ENCODE measurements around the gene TLL2.

Gene TLL2

DNA sequence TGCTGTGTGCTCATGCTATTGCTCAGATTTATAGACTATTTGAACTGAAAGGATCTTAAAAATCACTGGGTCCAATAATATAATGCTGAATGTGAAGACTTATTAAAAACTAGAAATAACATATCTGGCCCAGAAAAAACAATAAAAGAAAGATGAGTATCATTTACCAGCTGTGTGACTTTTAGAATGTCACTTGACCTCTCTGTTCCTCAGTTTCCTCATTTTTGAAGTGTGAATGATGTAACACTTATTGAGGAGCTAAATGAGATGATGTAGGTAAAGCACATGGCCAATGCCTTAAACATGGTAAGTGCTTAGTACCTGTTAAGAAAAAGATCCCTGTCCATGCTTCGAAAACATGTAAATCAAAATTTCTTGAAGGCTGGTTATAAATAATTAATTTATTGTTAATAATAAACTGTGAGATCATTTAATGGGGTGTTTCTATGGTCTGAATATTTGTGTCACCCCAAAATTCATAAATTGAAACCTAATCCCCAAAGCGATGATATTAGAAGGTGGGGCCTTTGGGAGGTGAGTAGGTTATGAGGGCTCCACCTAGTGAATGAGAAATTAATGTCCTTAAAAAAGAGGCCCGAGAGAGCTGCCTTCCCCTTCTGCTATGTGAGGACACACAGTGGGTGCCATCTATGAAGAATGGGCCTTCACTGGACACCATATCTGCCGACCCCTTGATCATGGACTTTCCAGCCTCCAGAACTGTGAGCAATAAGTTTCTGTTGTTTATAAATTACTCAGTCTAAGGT, 196.5 kb downstream of the TLL2 start:
- no peak overlapping the region for H3K9ac ChIP-seq (ENCODE audit: low read length)
- no peak overlapping the region for H2AFZ ChIP-seq (ENCODE audit: low read depth, low read length)
- H4K8ac ChIP-seq (ENCODE audit: low read length), result no peak overlapping the region
- H2BK15ac ChIP-seq (ENCODE audit: low read depth, poor library complexity, severe bottlenecking), result no peak overlapping the region
- H3K4ac ChIP-seq (ENCODE audit: low read depth in 1 of 2, low read length in 2 of 2), result no peak overlapping the region
- H3K27ac ChIP-seq (ENCODE audit: low read length, poor library complexity, severe bottlenecking), result no peak overlapping the region
- H4K91ac ChIP-seq (ENCODE audit: low read length), result no peak overlapping the region
- H3K4me2 ChIP-seq (ENCODE audit: low read length, poor library complexity, severe bottlenecking), result no peak overlapping the region
- H2AK5ac ChIP-seq (ENCODE audit: low read length, severe bottlenecking), result no peak overlapping the region
- H3K14ac ChIP-seq (ENCODE audit: low read length in 2 of 2), result no peak overlapping the region
- no peaks in the 10 kb centered on the region for H3K79me1 ChIP-seq (replicated peaks; ENCODE audit: low read length, poor library complexity, severe bottlenecking)
- no peak overlapping the region for H3K23ac ChIP-seq (ENCODE audit: low read length in 2 of 2)
- no peak overlapping the region for H2BK120ac ChIP-seq (ENCODE audit: low read depth, low read length)
- no peak overlapping the region for H3K4me3 ChIP-seq (ENCODE audit: insufficient read depth in 1 of 2, low read depth in 1 of 2, low read length in 2 of 2)
- H2BK12ac ChIP-seq (ENCODE audit: low read length in 2 of 2), result no peak overlapping the region
- no peak for DNase-seq
- H3K27me3 ChIP-seq (ENCODE audit: control insufficient read depth in 1 of 2, insufficient read depth in 1 of 2, low read length in 2 of 2), result peaks cover 0 to 10% of the 10 kb centered on the region in 2 experiments
- H3K36me3 ChIP-seq (ENCODE audit: control insufficient read depth in 1 of 2, insufficient read depth in 2 of 2, low read depth in 1 of 2, low read length in 2 of 2), result no peaks in the 10 kb centered on the region
- no peak overlapping the region for H3K18ac ChIP-seq (ENCODE audit: low read depth in 1 of 2, low read length in 2 of 2)
- no peak overlapping the region for H2BK5ac ChIP-seq (ENCODE audit: low read depth, low read length, poor library complexity, severe bottlenecking)
- no peaks in the 10 kb centered on the region for H3K9me3 ChIP-seq (ENCODE audit: control insufficient read depth, low read length)
- no peaks in the 10 kb centered on the region for H3K4me1 ChIP-seq (ENCODE audit: control insufficient read depth, insufficient read depth, low read depth, low read length)
- WGBS, result 72% methylated on average over 1 of the region's 4 CpGs
